WTC11 (cell line): ENCODE data around the gene CDCA8. TPM values are rescaled to one million over a fixed set of nuclear protein-coding genes. Genes with fewer than 3 reads are reported as not detected.
A peak's percentile ranks its signal among the peaks of the same experiment; 100 is the strongest.

Experiments
- ATAC-seq: fragments of 200-7000 bp; cut with Tn5 transposase; 2 replicates; pipeline ENCODE4 v1.10.0; 2021; ENCODE audit warnings: mild to moderate bottlenecking, moderate library complexity
- CTCF ChIA-PET: fragments of 300-600 bp; sonication (Branson Sonifier 250); formaldehyde crosslinking; loops from one replicate; lab custom pipeline; 2021; ENCODE audit warnings: antibody characterized with exemption; lab: Charles Lee
- POLR2A ChIA-PET: fragments of 350-600 bp; sonication (Branson Sonifier 250); formaldehyde crosslinking; loops from one replicate; lab custom pipeline; 2021; ENCODE audit warnings: antibody characterized with exemption; lab: Charles Lee
- DNase-seq: peaks from one replicate; pipeline ENCODE4 v3.0.0; 2021; ENCODE audit warnings: low spot score
- H3K27ac Mint-ChIP-seq: 2 replicates; pipeline ENCODE4 v1.8.0; 2021; ENCODE audit warnings: mixed read lengths
- H3K27me3 Mint-ChIP-seq: 2 replicates; pipeline ENCODE4 v1.8.0; 2021; ENCODE audit warnings: low read depth, mild to moderate bottlenecking, moderate library complexity, mixed read lengths
- H3K36me3 Mint-ChIP-seq: 2 replicates; pipeline ENCODE4 v1.8.0; 2021; ENCODE audit warnings: mixed read lengths
- H3K4me1 Mint-ChIP-seq: 2 replicates; pipeline ENCODE4 v1.8.0; 2022; ENCODE audit warnings: mixed read lengths
- H3K4me3 Mint-ChIP-seq: 2 replicates; pipeline ENCODE4 v1.8.0; 2021; ENCODE audit warnings: mild to moderate bottlenecking, moderate library complexity, mixed read lengths
- H3K9me3 Mint-ChIP-seq: 2 replicates; pipeline ENCODE4 v1.8.0; 2021; ENCODE audit warnings: mixed read lengths
- CDX4 ChIP-seq: fragments of 250-450 bp; sonication (Bioruptor Pico); IDR thresholded peaks from 2 replicates; pipeline ENCODE4 v1.9.0; 2021; ENCODE audit warnings: moderate library complexity, mild to moderate bottlenecking, inconsistent platforms, borderline replicate concordance
- CTCF ChIP-seq: fragments of 200-600 bp; IDR thresholded peaks from 2 replicates; pipeline ENCODE4 v1.8.0; 2022; ENCODE audit warnings: antibody characterized with exemption
- ELF4 ChIP-seq: sonication (generic); formaldehyde crosslinking; IDR thresholded peaks from 2 replicates; pipeline ENCODE4 v1.8.1; 2022; ENCODE audit warnings: low read depth, mild to moderate bottlenecking, moderate library complexity, missing genetic modification reagents
- EMX1 ChIP-seq: fragments of 250-450 bp; sonication (Bioruptor Pico); IDR thresholded peaks from 2 replicates; pipeline ENCODE4 v1.8.0; 2021; ENCODE audit warnings: mild to moderate bottlenecking
- ESRRA ChIP-seq: sonication (generic); formaldehyde crosslinking; IDR thresholded peaks from 2 replicates; pipeline ENCODE4 v1.8.1; 2022; ENCODE audit warnings: mild to moderate bottlenecking, missing genetic modification reagents, borderline replicate concordance
- FOXP1 ChIP-seq: sonication (generic); formaldehyde crosslinking; IDR thresholded peaks from 2 replicates; pipeline ENCODE4 v1.8.0; 2022; ENCODE audit warnings: missing genetic modification reagents, mild to moderate bottlenecking, moderate library complexity, borderline replicate concordance
- HMGA2 ChIP-seq: fragments of 250-450 bp; sonication (Bioruptor Pico); IDR thresholded peaks from 2 replicates; pipeline ENCODE4 v1.4.0; 2021; ENCODE audit warnings: mild to moderate bottlenecking, moderate library complexity
- IRF1 ChIP-seq: sonication (generic); formaldehyde crosslinking; IDR thresholded peaks from 2 replicates; pipeline ENCODE4 v1.8.0; 2023; ENCODE audit warnings: missing genetic modification reagents
- IRF2 ChIP-seq: sonication (generic); formaldehyde crosslinking; IDR thresholded peaks from 2 replicates; pipeline ENCODE4 v1.8.0; 2022; ENCODE audit warnings: low read depth, missing genetic modification reagents, borderline replicate concordance
- MAX ChIP-seq: sonication (generic); formaldehyde crosslinking; IDR thresholded peaks from 2 replicates; pipeline ENCODE4 v1.8.0; 2022; ENCODE audit warnings: mild to moderate bottlenecking, missing genetic modification reagents
- MYBL2 ChIP-seq: sonication (generic); formaldehyde crosslinking; IDR thresholded peaks from 2 replicates; pipeline ENCODE4 v1.8.1; 2023; ENCODE audit warnings: mild to moderate bottlenecking, moderate library complexity, missing genetic modification reagents
- NR1H2 ChIP-seq: sonication (generic); formaldehyde crosslinking; IDR thresholded peaks from 2 replicates; pipeline ENCODE4 v1.9.0; 2021; ENCODE audit warnings: mild to moderate bottlenecking, moderate library complexity, missing genetic modification reagents
- OVOL2 ChIP-seq: fragments of 250-450 bp; sonication (Bioruptor Pico); IDR thresholded peaks from 2 replicates; pipeline ENCODE4 v1.9.0; 2021; ENCODE audit warnings: mild to moderate bottlenecking, borderline replicate concordance
- SMAD3 ChIP-seq: sonication (generic); formaldehyde crosslinking; IDR thresholded peaks from 2 replicates; pipeline ENCODE4 v1.8.0; 2022; ENCODE audit warnings: missing genetic modification reagents, mild to moderate bottlenecking, borderline replicate concordance
- TCF7 ChIP-seq: sonication (generic); formaldehyde crosslinking; IDR thresholded peaks from 2 replicates; pipeline ENCODE4 v1.8.0; 2022; ENCODE audit warnings: mild to moderate bottlenecking, low read depth, missing genetic modification reagents, moderate library complexity
- ZBTB21 ChIP-seq: sonication (generic); formaldehyde crosslinking; IDR thresholded peaks from 2 replicates; pipeline ENCODE4 v1.8.1; 2023; ENCODE audit warnings: mild to moderate bottlenecking, missing genetic modification reagents, borderline replicate concordance
- ZBTB43 ChIP-seq: sonication (generic); formaldehyde crosslinking; IDR thresholded peaks from 2 replicates; pipeline ENCODE4 v1.8.1; 2023; ENCODE audit warnings: mild to moderate bottlenecking, missing genetic modification reagents
- ZNF263 ChIP-seq: sonication (generic); formaldehyde crosslinking; IDR thresholded peaks from 2 replicates; pipeline ENCODE4 v1.8.1; 2022; ENCODE audit warnings: low read depth, mild to moderate bottlenecking, moderate library complexity, missing genetic modification reagents
- ZNF512 ChIP-seq: sonication (generic); formaldehyde crosslinking; IDR thresholded peaks from 2 replicates; pipeline ENCODE4 v1.8.1; 2022; ENCODE audit warnings: missing genetic modification reagents, borderline replicate concordance
- ZSCAN18 ChIP-seq: fragments of 250-450 bp; sonication (Bioruptor Pico); IDR thresholded peaks from 2 replicates; pipeline ENCODE4 v2.1.2; 2022; ENCODE audit warnings: mild to moderate bottlenecking, moderate library complexity
- total RNA-seq: library from RNA; stranded (reverse); gene quantifications from 3 replicates; pipeline ENCODE4 v1.2.3, GENCODE V29; 2021

The CDCA8 gene
- total RNA-seq, 1 experiment from 2014 or later: 47.7 TPM

- TF ChIP-seq ESRRA (CRISPR knock-in tag): no peak
- no peak for TF ChIP-seq CTCF
- TF ChIP-seq MYBL2 (CRISPR knock-in tag): no peak
- no peak for TF ChIP-seq SMAD3
- no peak for TF ChIP-seq EMX1
- no peak for TF ChIP-seq MAX
- TF ChIP-seq ZNF512 (CRISPR knock-in tag): no peak
- no peak for TF ChIP-seq IRF1 (CRISPR knock-in tag)
- TF ChIP-seq ZBTB21 (CRISPR knock-in tag): no peak
Measured at GRCh38 chr1:37666241-37666867, 26.0 kb upstream of the CDCA8 start (continued).

- no peaks in the 10 kb centered on the region for H3K4me1 Mint-ChIP-seq
- H3K27me3 Mint-ChIP-seq: peaks cover 2% of the 10 kb centered on the region; the same call in 1 of the 2 replicates
- H3K36me3 Mint-ChIP-seq: no peaks in the 10 kb centered on the region
- DNase-seq (no peak), ATAC-seq (peak; percentile 58)
- no peaks in the 10 kb centered on the region for H3K9me3 Mint-ChIP-seq
- ChIA-PET POLR2A (no interaction called here), CTCF (interaction anchor here (1.3 to 2.4 kb wide), 2 partner anchors 64 to 823 kb away, joined by 3 to 13 read pairs; no protein-coding TSS in a partner anchor)
- H3K27ac Mint-ChIP-seq: no peak overlapping the region
- no peak overlapping the region for H3K4me3 Mint-ChIP-seq
- TF ChIP-seq FOXP1: 0 out of 2 replicates have a peak, but pooled peaks have one; percentile 23
- no peak for TF ChIP-seq NR1H2
Measured at GRCh38 chr1:37667023-37667671, 25.2 kb upstream of the CDCA8 start.

GRCh38 chr1:37670133-37670532, 22.2 kb upstream of the CDCA8 start:
- ATAC-seq: no peak
- ChIA-PET POLR2A (no interaction called here), CTCF (interaction anchor here (1.8 kb wide), 1 partner anchor 67 kb away, joined by 5 read pairs; no protein-coding TSS in a partner anchor)
- Mint-ChIP-seq H3K9me3 (no peaks in the 10 kb centered on the region), H3K36me3 (no peaks in the 10 kb centered on the region), H3K27me3 (peaks cover 2% of the 10 kb centered on the region; the same call in 1 of the 2 replicates), H3K4me3 (no peak overlapping the region), H3K27ac (no peak overlapping the region), H3K4me1 (no peaks in the 10 kb centered on the region)
- no peak for DNase-seq
- TF ChIP-seq OVOL2 (no peak), ZBTB43 (CRISPR knock-in tag) (no peak), ZNF263 (CRISPR knock-in tag) (no peak), IRF2 (CRISPR knock-in tag) (no peak), FOXP1 (no peak), TCF7 (CRISPR knock-in tag) (no peak), CDX4 (CRISPR knock-in tag) (no peak), HMGA2 (CRISPR knock-in tag) (no peak), ELF4 (no peak), ZSCAN18 (no peak)
